CD4-positive, CD25-positive, alpha-beta regulatory T cell (primary cell): ENCODE measurements around the gene TSGA10. TPM values are rescaled to one million over a fixed set of nuclear protein-coding genes. Genes with fewer than 3 reads are reported as not detected.
A peak's percentile ranks its signal among the peaks of the same experiment; 100 is the strongest.

ENCODE experiments used
- ATAC-seq, 2 donors: fragments of 150-1000 bp; cut with Tn5 transposase; one replicate each; pipeline ENCODE4 v1.10.0; 2021; ENCODE audit warnings: low read depth in 2 of 2, moderate number of reproducible peaks in 2 of 2, moderate library complexity in 1 of 2
- DNase-seq, 3 donors: peaks; one replicate each; pipeline versions ENCODE4 v3.0.0 to v3.0.0-alpha.2; 2012 to 2022; ENCODE audit warnings: mixed read lengths in 1 of 3
- H3K27ac ChIP-seq: one replicate; pipeline ENCODE4 v1.7.0; 2013; ENCODE audit warnings: mild to moderate bottlenecking, low read length; ENCODE audit not compliant: insufficient read depth, poor library complexity, severe bottlenecking
- H3K27me3 ChIP-seq: one replicate; pipeline ENCODE4 v1.7.0; 2013; ENCODE audit warnings: low read length; ENCODE audit not compliant: control insufficient read depth, insufficient read depth
- H3K36me3 ChIP-seq: one replicate; pipeline ENCODE4 v1.7.0; 2013; ENCODE audit warnings: mild to moderate bottlenecking, low read length, moderate library complexity; ENCODE audit not compliant: control insufficient read depth, insufficient read depth
- H3K4me1 ChIP-seq: 2 replicates; pipeline ENCODE4 v1.7.0; 2013; ENCODE audit warnings: mild to moderate bottlenecking, low read length; ENCODE audit not compliant: insufficient read depth, control insufficient read depth, poor library complexity, severe bottlenecking
- H3K4me3 ChIP-seq: one replicate; pipeline ENCODE4 v1.7.0; 2013; ENCODE audit warnings: low read depth, mild to moderate bottlenecking, low read length, moderate library complexity
- H3K9me3 ChIP-seq, 2 experiments: 1 replicate in 1 of 2; 2 replicates in 1 of 2; pipeline ENCODE4 v1.7.0; 2013; ENCODE audit warnings: low read length in 2 of 2, mild to moderate bottlenecking in 1 of 2, moderate library complexity in 1 of 2; ENCODE audit not compliant: control insufficient read depth in 2 of 2
- H3K27ac Mint-ChIP-seq, 3 donors: one replicate each; pipeline ENCODE4 v1.8.0; 2020 to 2022; ENCODE audit warnings: mild to moderate bottlenecking in 3 of 3, mixed read lengths in 3 of 3, moderate library complexity in 2 of 3
- H3K27me3 Mint-ChIP-seq: one replicate; pipeline ENCODE4 v1.8.0; 2022; ENCODE audit warnings: mild to moderate bottlenecking, mixed read lengths
- H3K36me3 Mint-ChIP-seq: one replicate; pipeline ENCODE4 v1.8.0; 2020; ENCODE audit warnings: mixed read lengths
- H3K4me1 Mint-ChIP-seq, 4 donors: one replicate each; pipeline ENCODE4 v1.8.0; 2020 to 2022; ENCODE audit warnings: mixed read lengths in 4 of 4, mild to moderate bottlenecking in 1 of 4
- H3K4me3 Mint-ChIP-seq, 4 donors: one replicate each; pipeline ENCODE4 v1.8.0; 2020 to 2022; ENCODE audit warnings: mild to moderate bottlenecking in 4 of 4, mixed read lengths in 4 of 4, moderate library complexity in 3 of 4
- H3K9me3 Mint-ChIP-seq, 7 donors: one replicate each; pipeline ENCODE4 v1.8.0; 2020 to 2022; ENCODE audit warnings: mixed read lengths in 7 of 7, mild to moderate bottlenecking in 3 of 7, moderate library complexity in 2 of 7
- polyA plus RNA-seq, 4 donors: library from polyadenylated mRNA; unstranded; fragments of 300-500 nt; fragmentation: Illumina TruSeq; gene quantifications; one replicate each; pipeline ENCODE4 v1.2.3, GENCODE V29; 2021
- total RNA-seq: library from RNA; stranded (reverse); gene quantifications from one replicate; pipeline ENCODE4 v1.2.3, GENCODE V29; 2022

The TSGA10 gene
- total and polyA plus RNA-seq, 5 donors from 2014 or later: 7.7 to 17.2 (median 12.6) TPM

DNA sequence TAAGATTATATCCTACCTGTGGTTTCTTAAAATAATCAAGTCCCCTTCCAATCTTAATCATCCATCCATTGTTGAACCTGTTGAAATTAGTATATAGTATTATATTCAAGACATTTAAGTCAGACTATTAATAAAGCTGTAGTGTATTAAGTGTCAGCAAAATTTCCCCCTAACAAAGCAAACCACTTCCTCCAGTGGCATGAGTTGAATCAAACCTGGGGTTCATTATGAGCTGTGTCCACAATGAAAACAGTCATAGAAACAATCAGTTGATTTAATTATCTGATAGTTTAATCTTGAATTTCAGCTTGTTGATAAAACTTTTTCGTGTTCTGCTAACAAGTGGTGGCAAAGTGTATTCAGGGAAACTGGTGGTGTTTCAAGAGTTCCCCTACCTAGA is 14.8 kb upstream of the TSGA10 start:
- Histone ChIP-seq H3K4me3 (no peak overlapping the region), H3K9me3 (no peaks in the 10 kb centered on the region), H3K4me1 (no peaks in the 10 kb centered on the region), H3K36me3 (peaks cover 75% of the 10 kb centered on the region), H3K27me3 (no peaks in the 10 kb centered on the region), H3K27ac (peak overlapping the region; percentile 7)
- Mint-ChIP-seq H3K36me3 (peaks cover 22% of the 10 kb centered on the region), H3K27me3 (no peaks in the 10 kb centered on the region), H3K4me3 (no peak overlapping the region), H3K4me1 (peaks cover 6 to 30% (median 19%) of the 10 kb centered on the region in 4 donors), H3K27ac (peak overlapping the region in 1 of 3 donors; percentile 23), H3K9me3 (no peaks in the 10 kb centered on the region)
- no peak for ATAC-seq
- peak in 1 of 3 donors; percentile 34 for DNase-seq

DNA sequence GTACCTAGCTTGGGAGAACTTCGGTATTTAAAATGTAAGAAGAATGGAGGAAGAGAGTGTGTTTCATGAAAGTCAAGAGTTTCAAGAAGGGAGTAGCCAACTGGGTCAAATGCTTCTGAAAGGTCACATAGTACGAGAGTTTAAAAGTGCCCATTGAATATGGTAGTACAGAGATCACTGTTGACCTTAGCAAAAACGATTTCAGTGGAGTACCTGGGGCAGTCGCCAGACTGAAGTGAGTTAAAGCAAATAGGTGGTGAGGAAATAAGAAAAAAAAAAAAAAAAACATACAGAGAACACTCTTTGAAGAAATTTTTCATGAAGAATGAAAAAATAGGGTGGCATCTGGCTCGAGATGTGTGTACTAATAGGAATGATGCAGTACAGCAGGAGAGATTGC is 11.5 kb upstream of the TSGA10 start:
- H3K9me3 ChIP-seq: no peaks in the 10 kb centered on the region
- DNase-seq: no peak
- H3K36me3 ChIP-seq: peaks cover 64% of the 10 kb centered on the region
- no peaks in the 10 kb centered on the region for H3K4me1 ChIP-seq
- H3K9me3 Mint-ChIP-seq: no peaks in the 10 kb centered on the region
- H3K27ac ChIP-seq: no peak overlapping the region
- no peak overlapping the region for H3K4me3 Mint-ChIP-seq
- H3K36me3 Mint-ChIP-seq: peaks cover 23% of the 10 kb centered on the region
- H3K27ac Mint-ChIP-seq: peak overlapping the region in 1 of 3 donors; percentile 22
- peaks cover 4 to 21% (median 14%) of the 10 kb centered on the region in 4 donors for H3K4me1 Mint-ChIP-seq
- no peak overlapping the region for H3K4me3 ChIP-seq
- H3K27me3 Mint-ChIP-seq: no peaks in the 10 kb centered on the region
- no peak for ATAC-seq
- H3K27me3 ChIP-seq: no peaks in the 10 kb centered on the region

DNA sequence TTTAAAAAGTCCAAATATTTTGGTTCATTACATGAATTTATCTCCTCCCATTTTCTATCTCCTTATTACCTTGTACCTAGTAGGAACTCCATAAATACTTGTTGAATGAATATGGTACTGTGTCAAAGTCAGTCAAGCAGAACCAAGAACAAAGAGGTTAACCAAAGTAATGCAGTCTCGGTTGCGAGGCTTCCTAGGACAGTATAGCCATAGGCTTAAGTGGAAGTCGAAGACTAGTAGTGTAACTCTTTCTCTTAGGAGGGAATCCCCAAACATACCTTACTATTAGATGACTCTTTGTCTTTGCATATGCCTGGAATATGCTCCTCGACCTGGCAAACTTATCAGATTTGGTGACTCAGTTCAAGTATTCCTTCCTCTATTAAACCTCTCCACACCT is 4.9 kb upstream of the TSGA10 start:
- Histone ChIP-seq H3K27me3 (no peaks in the 10 kb centered on the region), H3K9me3 (no peaks in the 10 kb centered on the region), H3K36me3 (peaks cover 23% of the 10 kb centered on the region), H3K27ac (no peak overlapping the region), H3K4me1 (peaks cover 9% of the 10 kb centered on the region), H3K4me3 (no peak overlapping the region)
- Mint-ChIP-seq H3K36me3 (peaks cover 34% of the 10 kb centered on the region), H3K27me3 (no peaks in the 10 kb centered on the region), H3K4me3 (peak overlapping the region in 2 of 4 donors; percentile 75 to 86), H3K27ac (peak overlapping the region in 2 of 3 donors; percentile 39 to 92), H3K9me3 (peaks cover 0 to under 1% (median 0%) of the 10 kb centered on the region in 7 donors), H3K4me1 (peaks cover 12 to 38% (median 27%) of the 10 kb centered on the region in 4 donors)
- DNase-seq (no peak), ATAC-seq (no peak)

DNA sequence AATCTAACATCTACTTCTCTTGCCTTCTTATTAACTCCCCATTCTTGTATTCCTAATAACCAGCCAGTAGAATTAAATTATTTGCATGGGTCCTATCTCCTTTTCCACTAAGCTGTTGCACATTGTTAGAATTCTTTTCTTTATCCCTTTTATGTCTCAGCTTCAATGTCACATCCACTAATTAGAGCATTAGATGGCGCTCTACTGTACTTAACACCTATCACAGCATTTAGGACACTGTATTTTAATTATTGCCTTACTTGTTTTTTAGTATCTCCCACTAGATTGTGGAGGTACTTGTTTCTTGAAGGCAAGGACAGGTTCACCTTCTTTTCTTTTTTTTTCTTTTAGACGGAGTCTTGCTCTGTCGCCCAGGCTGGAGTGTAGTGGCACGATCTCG is 3.9 kb upstream of the TSGA10 start:
- Histone ChIP-seq H3K27ac (no peak overlapping the region), H3K4me3 (no peak overlapping the region), H3K4me1 (peaks cover 19% of the 10 kb centered on the region), H3K27me3 (no peaks in the 10 kb centered on the region), H3K36me3 (peaks cover 23% of the 10 kb centered on the region), H3K9me3 (no peaks in the 10 kb centered on the region)
- H3K27me3 Mint-ChIP-seq: no peaks in the 10 kb centered on the region
- H3K27ac Mint-ChIP-seq: peak overlapping the region in 1 of 3 donors; percentile 61
- H3K4me3 Mint-ChIP-seq: peak overlapping the region in 1 of 4 donors; percentile 12
- H3K9me3 Mint-ChIP-seq: peaks cover 0 to 2% (median 0%) of the 10 kb centered on the region in 7 donors
- DNase-seq (no peak), ATAC-seq (no peak)
- peaks cover 34% of the 10 kb centered on the region for H3K36me3 Mint-ChIP-seq
- H3K4me1 Mint-ChIP-seq: peaks cover 12 to 38% (median 28%) of the 10 kb centered on the region in 4 donors

DNA sequence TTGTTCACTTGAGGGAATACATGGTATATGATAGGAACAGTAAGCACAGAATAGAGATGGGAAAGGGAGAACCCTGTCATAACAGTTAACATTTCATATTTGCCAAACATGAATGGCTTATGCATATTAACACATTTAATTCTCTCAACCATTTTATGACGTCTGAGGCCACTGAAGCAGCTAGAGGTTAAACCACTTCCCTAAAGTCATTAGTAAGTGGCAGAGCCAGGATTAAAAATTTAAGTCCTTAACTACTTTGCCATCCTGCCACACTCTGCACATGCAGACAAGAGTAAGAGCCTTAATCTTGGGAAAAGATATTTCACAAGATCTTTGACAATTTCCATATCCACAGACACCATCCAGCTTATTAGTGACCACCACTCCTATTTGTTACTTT is 2.1 kb upstream of the TSGA10 start:
- Mint-ChIP-seq H3K27ac (no peak overlapping the region), H3K27me3 (no peaks in the 10 kb centered on the region), H3K36me3 (peaks cover 29% of the 10 kb centered on the region), H3K4me1 (peaks cover 12 to 38% (median 26%) of the 10 kb centered on the region in 4 donors), H3K9me3 (peaks cover 0 to 2% (median 0%) of the 10 kb centered on the region in 7 donors), H3K4me3 (peak overlapping the region in 3 of 4 donors; percentile 24 to 61 (median 33))
- Histone ChIP-seq H3K27ac (no peak overlapping the region), H3K9me3 (no peaks in the 10 kb centered on the region), H3K4me3 (peak overlapping the region; percentile 26), H3K27me3 (no peaks in the 10 kb centered on the region), H3K4me1 (peaks cover 19% of the 10 kb centered on the region), H3K36me3 (peaks cover 16% of the 10 kb centered on the region)
- no peak for ATAC-seq
- DNase-seq: no peak

DNA sequence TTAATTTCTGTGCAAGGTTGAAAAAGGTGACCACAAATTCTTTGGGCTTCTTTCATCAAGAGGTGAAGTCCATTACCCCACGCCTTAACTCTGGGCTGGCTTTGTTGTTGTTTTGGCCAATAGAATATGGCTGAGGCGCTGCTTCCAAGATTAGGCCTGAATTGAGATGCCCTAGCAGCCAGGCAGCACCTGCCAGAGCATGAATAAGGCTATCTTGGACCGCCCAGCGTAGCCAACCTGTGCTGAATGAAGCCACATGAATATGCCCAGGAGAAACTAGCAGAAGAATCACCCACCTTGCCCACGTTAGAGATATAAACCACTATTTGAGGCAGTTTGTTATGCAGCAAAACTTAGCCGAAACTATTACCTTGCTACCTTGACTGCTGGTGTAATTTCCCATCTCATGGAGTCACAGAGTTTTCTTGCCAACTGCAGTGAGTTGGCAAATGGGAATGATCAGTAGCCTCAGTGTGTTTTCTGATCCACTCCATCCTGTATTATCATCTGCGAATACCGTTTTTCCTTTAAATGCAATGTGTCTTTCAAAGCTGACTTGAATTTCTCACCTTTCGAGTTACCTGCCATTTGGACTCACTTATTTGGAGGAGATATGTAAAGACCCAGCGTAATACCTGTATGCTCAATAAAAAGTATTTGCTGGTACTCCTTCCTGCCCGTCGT is 679 bp downstream of the TSGA10 start:
- Histone ChIP-seq H3K4me1 (peaks cover 19% of the 10 kb centered on the region), H3K9me3 (no peaks in the 10 kb centered on the region), H3K4me3 (peak overlapping the region; percentile 82), H3K27me3 (no peaks in the 10 kb centered on the region), H3K36me3 (peaks cover 7% of the 10 kb centered on the region), H3K27ac (peak overlapping the region; percentile 96)
- Mint-ChIP-seq H3K4me3 (peak overlapping the region in 1 of 4 donors; percentile 90), H3K36me3 (peaks cover 24% of the 10 kb centered on the region), H3K4me1 (peaks cover 5 to 36% (median 19%) of the 10 kb centered on the region in 4 donors), H3K27me3 (no peaks in the 10 kb centered on the region), H3K9me3 (peaks cover 0 to 2% (median 0%) of the 10 kb centered on the region in 7 donors), H3K27ac (peak overlapping the region in 1 of 3 donors; percentile 100)
- ATAC-seq (no peak), DNase-seq (no peak)

GRCh38 chr2:99152199-99152895 is 2.4 kb downstream of the TSGA10 start:
- peaks cover 14% of the 10 kb centered on the region for H3K36me3 Mint-ChIP-seq
- peaks cover 0 to 2% (median 0%) of the 10 kb centered on the region in 7 donors for H3K9me3 Mint-ChIP-seq
- peaks cover 6% of the 10 kb centered on the region for H3K36me3 ChIP-seq
- H3K4me3 ChIP-seq: no peak overlapping the region
- no peaks in the 10 kb centered on the region for H3K27me3 Mint-ChIP-seq
- H3K4me1 ChIP-seq: peaks cover 19% of the 10 kb centered on the region
- no peak overlapping the region for H3K27ac ChIP-seq
- H3K4me1 Mint-ChIP-seq: peaks cover 0 to 31% (median 12%) of the 10 kb centered on the region in 4 donors
- H3K27ac Mint-ChIP-seq: no peak overlapping the region
- H3K4me3 Mint-ChIP-seq: no peak overlapping the region
- DNase-seq: no peak
- no peaks in the 10 kb centered on the region for H3K9me3 ChIP-seq
- ATAC-seq: no peak
- no peaks in the 10 kb centered on the region for H3K27me3 ChIP-seq
